H9 (cell line): ENCODE results near the gene TSPAN6. TPM values are rescaled to one million over a fixed set of nuclear protein-coding genes. Genes with fewer than 3 reads are reported as not detected.

Experiments
- DNase-seq: peaks from one replicate; pipeline ENCODE4 v3.0.0-alpha.2; 2017
- H2AFZ ChIP-seq: one replicate; pipeline ENCODE4 v1.6.1; 2013; ENCODE audit warnings: mild to moderate bottlenecking, low read length, control low read depth, moderate library complexity
- H2AK5ac ChIP-seq: 2 replicates; pipeline ENCODE4 v1.6.1; 2013; ENCODE audit warnings: low read length, control low read depth, mixed read lengths; ENCODE audit not compliant: insufficient read length
- H2BK120ac ChIP-seq: one replicate; pipeline ENCODE4 v1.6.1; 2013; ENCODE audit warnings: low read depth, mild to moderate bottlenecking, low read length, control low read depth, inconsistent platforms; ENCODE audit not compliant: poor library complexity, severe bottlenecking
- H2BK12ac ChIP-seq: 2 replicates; pipeline ENCODE4 v1.6.1; 2013; ENCODE audit warnings: low read length, control low read depth, mixed read lengths, low read depth; ENCODE audit not compliant: insufficient read length
- H2BK15ac ChIP-seq: 2 replicates; pipeline ENCODE4 v1.6.1; 2013; ENCODE audit warnings: low read depth, low read length, control low read depth
- H2BK20ac ChIP-seq: one replicate; pipeline ENCODE4 v1.6.1; 2013; ENCODE audit warnings: low read depth, mild to moderate bottlenecking, low read length, control low read depth, inconsistent platforms; ENCODE audit not compliant: poor library complexity, severe bottlenecking
- H2BK5ac ChIP-seq: 2 replicates; pipeline ENCODE4 v1.6.1; 2013; ENCODE audit warnings: low read length, control low read depth, mixed read lengths; ENCODE audit not compliant: insufficient read length
- H3K14ac ChIP-seq: 2 replicates; pipeline ENCODE4 v1.6.1; 2013; ENCODE audit warnings: low read length, control low read depth; ENCODE audit not compliant: insufficient read depth
- H3K18ac ChIP-seq: 2 replicates; pipeline ENCODE4 v1.6.1; 2013; ENCODE audit warnings: low read depth, mild to moderate bottlenecking, mixed read lengths, low read length, control low read depth; ENCODE audit not compliant: insufficient read length
- H3K23ac ChIP-seq: 2 replicates; pipeline ENCODE4 v1.6.1; 2013; ENCODE audit warnings: low read length, control low read depth, mixed read lengths, low read depth; ENCODE audit not compliant: insufficient read length
- H3K23me2 ChIP-seq: 2 replicates; pipeline ENCODE4 v1.6.1; 2013; ENCODE audit warnings: low read depth, mild to moderate bottlenecking, mixed read lengths, low read length, control low read depth; ENCODE audit not compliant: insufficient read length, poor library complexity, severe bottlenecking
- H3K27ac ChIP-seq: 2 replicates; pipeline ENCODE4 v1.5.1; 2013; ENCODE audit warnings: low read length, control low read depth, mixed read lengths, low read depth; ENCODE audit not compliant: insufficient read length
- H3K27me3 ChIP-seq: 2 replicates; pipeline ENCODE4 v1.6.1; 2013; ENCODE audit warnings: low read length, control low read depth, inconsistent platforms; ENCODE audit not compliant: insufficient read depth
- H3K4ac ChIP-seq: 2 replicates; pipeline ENCODE4 v1.6.1; 2013; ENCODE audit warnings: low read depth, mild to moderate bottlenecking, control low read depth, inconsistent platforms, low read length, moderate library complexity
- H3K4me1 ChIP-seq: 2 replicates; pipeline ENCODE4 v1.6.1; 2013; ENCODE audit warnings: low read length, control low read depth, inconsistent platforms; ENCODE audit not compliant: insufficient read depth
- H3K4me2 ChIP-seq: 2 replicates; pipeline ENCODE4 v1.6.1; 2013; ENCODE audit warnings: low read length, control low read depth, mixed read lengths; ENCODE audit not compliant: insufficient read length, insufficient read depth
- H3K56ac ChIP-seq: 2 replicates; pipeline ENCODE4 v1.6.1; 2013; ENCODE audit warnings: low read depth, mild to moderate bottlenecking, mixed read lengths, low read length, control low read depth; ENCODE audit not compliant: insufficient read length
- H3K79me1 ChIP-seq: 2 replicates; pipeline ENCODE4 v1.6.1; 2013; ENCODE audit warnings: low read depth, mild to moderate bottlenecking, moderate library complexity, low read length, control low read depth, inconsistent platforms; ENCODE audit not compliant: insufficient read depth, poor library complexity, severe bottlenecking
- H3K79me2 ChIP-seq: 2 replicates; pipeline ENCODE4 v1.6.1; 2013; ENCODE audit warnings: low read length, control low read depth, inconsistent platforms; ENCODE audit not compliant: insufficient read depth
- H3K9ac ChIP-seq: 2 replicates; pipeline ENCODE4 v1.6.1; 2013; ENCODE audit warnings: low read length, control low read depth, mixed read lengths; ENCODE audit not compliant: insufficient read length; ENCODE audit errors: extremely low read depth
- H3K9me3 ChIP-seq: one replicate; pipeline ENCODE4 v1.6.1; 2013; ENCODE audit warnings: low read depth, low read length, inconsistent platforms; ENCODE audit not compliant: control insufficient read depth
- H3T11ph ChIP-seq: one replicate; pipeline ENCODE4 v1.6.1; 2013; ENCODE audit warnings: mild to moderate bottlenecking, low read length, control low read depth, inconsistent platforms
- H4K20me1 ChIP-seq: one replicate; pipeline ENCODE4 v1.6.1; 2013; ENCODE audit not compliant: control insufficient read depth, insufficient read length, insufficient read depth
- H4K5ac ChIP-seq: 2 replicates; pipeline ENCODE4 v1.6.1; 2013; ENCODE audit warnings: low read depth, mild to moderate bottlenecking, mixed read lengths, low read length, control low read depth; ENCODE audit not compliant: insufficient read length
- H4K8ac ChIP-seq: replicated peaks from 2 replicates; pipeline ENCODE4 v1.6.1; 2013; ENCODE audit warnings: low read length, control low read depth, mixed read lengths, low read depth; ENCODE audit not compliant: insufficient read length
- H4K91ac ChIP-seq: 2 replicates; pipeline ENCODE4 v1.6.1; 2013; ENCODE audit warnings: low read depth, mild to moderate bottlenecking, moderate library complexity, mixed read lengths, low read length, control low read depth; ENCODE audit not compliant: insufficient read length
- H3K27ac Mint-ChIP-seq, 3 experiments: 2 replicates in 2 of 3; 3 replicates in 1 of 3; pipeline ENCODE4 v1.8.0; 2020 to 2021; ENCODE audit warnings: mixed read lengths in 3 of 3, mild to moderate bottlenecking in 1 of 3, moderate library complexity in 1 of 3
- H3K27me3 Mint-ChIP-seq: 2 replicates; pipeline ENCODE4 v1.8.0; 2021; ENCODE audit warnings: low read depth, mild to moderate bottlenecking, moderate library complexity, mixed read lengths
- H3K36me3 Mint-ChIP-seq, 3 experiments: 2 replicates in 2 of 3; 3 replicates in 1 of 3; pipeline ENCODE4 v1.8.0; 2020 to 2021; ENCODE audit warnings: low read depth in 3 of 3, mixed read lengths in 3 of 3; ENCODE audit not compliant: insufficient read depth in 1 of 3
- H3K4me1 Mint-ChIP-seq, 2 experiments: 2 replicates each; pipeline ENCODE4 v1.8.0; 2020; ENCODE audit warnings: mixed read lengths in 2 of 2
- H3K4me3 Mint-ChIP-seq, 2 experiments: 2 replicates in 1 of 2; 3 replicates in 1 of 2; pipeline ENCODE4 v1.8.0; 2020 to 2021; ENCODE audit warnings: mild to moderate bottlenecking in 2 of 2, mixed read lengths in 2 of 2, moderate library complexity in 1 of 2
- H3K9me3 Mint-ChIP-seq, 2 experiments: 2 replicates in 1 of 2; 3 replicates in 1 of 2; pipeline ENCODE4 v1.8.0; 2020; ENCODE audit warnings: mild to moderate bottlenecking in 2 of 2, mixed read lengths in 2 of 2, moderate library complexity in 1 of 2
- WGBS: extraction: QIAGEN DNeasy Blood & Tissue Kit; methylation state at CpG from one replicate; pipeline ENCODE4 v1.1.7; 2013; ENCODE audit warnings: missing lambda C conversion rate, low lambda C conversion rate, mixed read lengths; ENCODE audit not compliant: insufficient read length; ENCODE audit errors: extremely low coverage; 5-methylcytosine and 5-hydroxymethylcytosine counted together
- total RNA-seq: library from RNA; stranded (reverse); gene quantifications from 2 replicates; pipeline ENCODE4 v1.2.1, GENCODE V29; 2021
- TF ChIP-seq, protein P1 (sequence below): fragments of 200-600 bp; sonication (generic); conservative IDR thresholded peaks from 3 replicates; pipeline ENCODE4 v1.8.0; 2021; ENCODE audit warnings: antibody characterized with exemption, mild to moderate bottlenecking

The TSPAN6 gene
- total RNA-seq, 1 experiment from 2014 or later, result 61.3 TPM

DNA sequence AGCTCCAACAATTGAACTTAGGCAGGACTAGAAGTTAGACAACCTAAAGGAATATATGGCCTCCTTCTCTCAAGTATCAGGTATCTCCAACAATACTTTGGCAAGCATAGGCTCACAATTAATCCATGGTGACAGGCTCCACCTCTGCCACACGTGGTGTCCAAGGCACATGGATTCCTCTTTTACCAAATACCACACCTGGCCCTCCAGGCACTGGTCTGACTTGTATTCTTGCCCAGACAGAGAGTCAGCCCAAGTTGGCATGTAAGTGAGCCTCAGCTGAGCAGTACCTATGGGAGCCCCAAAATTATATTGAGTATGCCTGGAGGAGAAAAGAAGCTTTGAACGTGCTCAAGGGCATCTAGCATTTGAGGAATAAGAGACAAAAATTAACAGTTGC lies 27.0 kb upstream of the TSPAN6 start:
- Histone ChIP-seq H3K9ac (no peak overlapping the region), H2AFZ (no peak overlapping the region), H4K5ac (no peak overlapping the region), H3K4ac (no peak overlapping the region), H2BK15ac (no peak overlapping the region), H3K4me1 (no peaks in the 10 kb centered on the region), H2BK20ac (no peak overlapping the region), H3K4me2 (no peak overlapping the region), H2AK5ac (no peak overlapping the region), H3K56ac (no peak overlapping the region), H4K20me1 (no peaks in the 10 kb centered on the region), H2BK12ac (no peak overlapping the region), H3K27me3 (no peaks in the 10 kb centered on the region; the same call in 1 of the 2 replicates), H2BK5ac (no peak overlapping the region), H4K8ac (no peak overlapping the region), H3K9me3 (peaks cover 4% of the 10 kb centered on the region), H4K91ac (no peak overlapping the region), H3K79me2 (no peaks in the 10 kb centered on the region; the same call in 1 of the 2 replicates), H3T11ph (no peak overlapping the region), H3K18ac (no peak overlapping the region), H2BK120ac (no peak overlapping the region), H3K23me2 (no peaks in the 10 kb centered on the region), H3K23ac (no peak overlapping the region), H3K79me1 (no peaks in the 10 kb centered on the region), H3K14ac (no peak overlapping the region), H3K27ac (no peak overlapping the region)
- Mint-ChIP-seq H3K9me3 (peaks cover 5 to 68% of the 10 kb centered on the region in 2 experiments; a peak in 4 of 5 replicates), H3K4me3 (no peak overlapping the region), H3K4me1 (no peaks in the 10 kb centered on the region), H3K27me3 (no peaks in the 10 kb centered on the region), H3K36me3 (no peaks in the 10 kb centered on the region; a peak in 2 of 7 replicates), H3K27ac (no peak overlapping the region)
- no CpG with 5 or more reads among the region's 2 CpGs for WGBS
- no peak for DNase-seq
- TF ChIP-seq, protein P1, sequence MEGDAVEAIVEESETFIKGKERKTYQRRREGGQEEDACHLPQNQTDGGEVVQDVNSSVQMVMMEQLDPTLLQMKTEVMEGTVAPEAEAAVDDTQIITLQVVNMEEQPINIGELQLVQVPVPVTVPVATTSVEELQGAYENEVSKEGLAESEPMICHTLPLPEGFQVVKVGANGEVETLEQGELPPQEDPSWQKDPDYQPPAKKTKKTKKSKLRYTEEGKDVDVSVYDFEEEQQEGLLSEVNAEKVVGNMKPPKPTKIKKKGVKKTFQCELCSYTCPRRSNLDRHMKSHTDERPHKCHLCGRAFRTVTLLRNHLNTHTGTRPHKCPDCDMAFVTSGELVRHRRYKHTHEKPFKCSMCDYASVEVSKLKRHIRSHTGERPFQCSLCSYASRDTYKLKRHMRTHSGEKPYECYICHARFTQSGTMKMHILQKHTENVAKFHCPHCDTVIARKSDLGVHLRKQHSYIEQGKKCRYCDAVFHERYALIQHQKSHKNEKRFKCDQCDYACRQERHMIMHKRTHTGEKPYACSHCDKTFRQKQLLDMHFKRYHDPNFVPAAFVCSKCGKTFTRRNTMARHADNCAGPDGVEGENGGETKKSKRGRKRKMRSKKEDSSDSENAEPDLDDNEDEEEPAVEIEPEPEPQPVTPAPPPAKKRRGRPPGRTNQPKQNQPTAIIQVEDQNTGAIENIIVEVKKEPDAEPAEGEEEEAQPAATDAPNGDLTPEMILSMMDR, result no peak
